ENCODE data around the gene DISP2.

DISP2 gene

GRCh38 chr15:40328751-40329150 is 29.3 kb upstream of the DISP2 start:
- no peak for DNase-seq (ENCODE audit: low spot score)

GRCh38 chr15:40329804-40330203 is 28.2 kb upstream of the DISP2 start:
- DNase-seq (ENCODE audit: low spot score): no peak

- DNase-seq (ENCODE audit: low spot score): no peak
Measured at GRCh38 chr15:40330368-40330836, 27.6 kb upstream of the DISP2 start.

- no peak for DNase-seq (ENCODE audit: low spot score)
Measured at GRCh38 chr15:40331026-40331425, 27.0 kb upstream of the DISP2 start.

- no peak for DNase-seq (ENCODE audit: low spot score)
Measured at GRCh38 chr15:40331637-40332036, 26.4 kb upstream of the DISP2 start.

GRCh38 chr15:40332113-40332781 is 25.8 kb upstream of the DISP2 start:
- DNase-seq (ENCODE audit: low spot score): no peak

- no peak for DNase-seq (ENCODE audit: low spot score)
Measured at GRCh38 chr15:40333922-40334492, 24.0 kb upstream of the DISP2 start.

GRCh38 chr15:40334541-40334940 is 23.5 kb upstream of the DISP2 start:
- DNase-seq (ENCODE audit: low spot score): no peak

- no peak for DNase-seq (ENCODE audit: low spot score)
Measured at GRCh38 chr15:40334941-40335795, 22.9 kb upstream of the DISP2 start.

- no peak for DNase-seq (ENCODE audit: low spot score)
Measured at GRCh38 chr15:40335938-40336743, 21.9 kb upstream of the DISP2 start.

- DNase-seq (ENCODE audit: low spot score): no peak
Measured at GRCh38 chr15:40336744-40337122, 21.3 kb upstream of the DISP2 start.

GRCh38 chr15:40337597-40337996 is 20.4 kb upstream of the DISP2 start:
- no peak for DNase-seq (ENCODE audit: low spot score)

- DNase-seq (ENCODE audit: low spot score): peak; percentile 84
Measured at GRCh38 chr15:40338041-40338657, 19.9 kb upstream of the DISP2 start.

GRCh38 chr15:40338921-40339620 is 18.9 kb upstream of the DISP2 start:
- DNase-seq (ENCODE audit: low spot score): peak; percentile 36

- DNase-seq (ENCODE audit: low spot score): no peak
Measured at GRCh38 chr15:40339621-40339945, 18.4 kb upstream of the DISP2 start.

- DNase-seq (ENCODE audit: low spot score): no peak
Measured at GRCh38 chr15:40340038-40340739, 17.8 kb upstream of the DISP2 start.

GRCh38 chr15:40340740-40341400 is 17.1 kb upstream of the DISP2 start, which contains the start of gene CCDC9B:
CCDC9B (minus strand) TSS chr15:40340939; CDS start chr15:40340819, 120 bp downstream.
- no peak for DNase-seq (ENCODE audit: low spot score)

GRCh38 chr15:40342416-40343320 is 15.4 kb upstream of the DISP2 start:
- DNase-seq (ENCODE audit: low spot score): peak; percentile 56

- peak; percentile 96 for DNase-seq (ENCODE audit: low spot score)
Measured at GRCh38 chr15:40343512-40343911, 14.5 kb upstream of the DISP2 start.
